H1 (cell line): ENCODE data around the gene CXCR3.

Source experiments
- CTCF ChIP-seq, 3 experiments: IDR thresholded peaks; 1 replicate in 2 of 3; 2 replicates in 1 of 3; pipeline versions ENCODE4 v1.5.1 to v1.6.1; 2011; ENCODE audit warnings: low read length in 3 of 3, mild to moderate bottlenecking in 3 of 3, inconsistent platforms in 2 of 3, low read depth in 1 of 3, moderate library complexity in 1 of 3; ENCODE audit not compliant: insufficient read depth in 1 of 3; ENCODE audit errors: control extremely low read depth in 1 of 3
- GABPA ChIP-seq: IDR thresholded peaks from 2 replicates; pipeline ENCODE4 v1.6.1; 2011; ENCODE audit warnings: mild to moderate bottlenecking, low read length, moderate library complexity, borderline replicate concordance; ENCODE audit not compliant: insufficient read depth
- NANOG ChIP-seq: IDR thresholded peaks from 2 replicates; pipeline ENCODE4 v1.6.1; 2011; ENCODE audit warnings: low read length, low read depth, mild to moderate bottlenecking, inconsistent platforms; ENCODE audit not compliant: insufficient read depth, poor library complexity, severe bottlenecking
- POLR2AphosphoS5 ChIP-seq: IDR thresholded peaks from 2 replicates; pipeline ENCODE4 v1.6.1; 2011; ENCODE audit warnings: low read depth, low read length
- SUZ12 ChIP-seq: fragments of 200-600 bp; sonication (generic); IDR thresholded peaks from 2 replicates; pipeline ENCODE4 v1.6.1; 2012; ENCODE audit warnings: mild to moderate bottlenecking, inconsistent platforms, low read length, moderate library complexity, mixed read lengths
- TCF12 ChIP-seq: IDR thresholded peaks from 2 replicates; pipeline ENCODE4 v1.6.1; 2011; ENCODE audit warnings: low read depth, mild to moderate bottlenecking, low read length
- ZNF274 ChIP-seq: IDR thresholded peaks from 2 replicates; pipeline ENCODE4 v1.7.0; 2012; ENCODE audit warnings: low read length, borderline replicate concordance; ENCODE audit errors: extremely low read depth
- TF ChIP-seq, protein P1 (sequence below): IDR thresholded peaks from 2 replicates; pipeline ENCODE4 v1.6.1; 2012; ENCODE audit warnings: low read length, inconsistent platforms

DNA sequence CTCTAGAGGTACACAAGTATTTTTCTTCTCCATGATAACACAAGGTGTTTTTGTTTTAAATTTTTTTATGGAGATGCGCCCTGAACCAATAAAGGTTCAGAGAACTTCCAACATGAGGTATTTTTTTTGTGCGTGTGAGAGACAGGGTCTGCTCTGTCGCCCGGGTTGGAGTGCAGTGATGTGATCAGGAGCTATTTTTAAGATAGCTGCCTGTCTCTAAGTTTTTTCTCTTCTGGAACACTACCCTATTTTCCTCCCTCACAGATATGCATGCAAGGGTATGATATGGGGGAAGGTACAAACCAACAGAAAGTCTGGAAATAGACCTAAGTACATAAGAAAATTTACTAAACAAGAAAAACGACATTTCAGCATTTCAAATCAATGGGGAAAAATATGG lies 37.1 kb downstream of the CXCR3 start:
- TF ChIP-seq CTCF (IDR thresholded peaks at IDR 0.05; ENCODE audit: control extremely low read depth in 1 of 3, insufficient read depth in 1 of 3, low read depth in 1 of 3, low read length in 3 of 3) (no peak), NANOG (no peak), SUZ12 (no peak), GABPA (no peak), TCF12 (no peak), POLR2AphosphoS5 (no peak), ZNF274 (no peak)
- TF ChIP-seq, protein P1, sequence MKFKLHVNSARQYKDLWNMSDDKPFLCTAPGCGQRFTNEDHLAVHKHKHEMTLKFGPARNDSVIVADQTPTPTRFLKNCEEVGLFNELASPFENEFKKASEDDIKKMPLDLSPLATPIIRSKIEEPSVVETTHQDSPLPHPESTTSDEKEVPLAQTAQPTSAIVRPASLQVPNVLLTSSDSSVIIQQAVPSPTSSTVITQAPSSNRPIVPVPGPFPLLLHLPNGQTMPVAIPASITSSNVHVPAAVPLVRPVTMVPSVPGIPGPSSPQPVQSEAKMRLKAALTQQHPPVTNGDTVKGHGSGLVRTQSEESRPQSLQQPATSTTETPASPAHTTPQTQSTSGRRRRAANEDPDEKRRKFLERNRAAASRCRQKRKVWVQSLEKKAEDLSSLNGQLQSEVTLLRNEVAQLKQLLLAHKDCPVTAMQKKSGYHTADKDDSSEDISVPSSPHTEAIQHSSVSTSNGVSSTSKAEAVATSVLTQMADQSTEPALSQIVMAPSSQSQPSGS, result no peak
